Esophagus muscularis mucosa (tissue), 4 donors: ENCODE data around the gene FCER2. TPM values are rescaled to one million over a fixed set of nuclear protein-coding genes. Genes with fewer than 3 reads are reported as not detected.
"Not testable (repeated sequence)": the region's sequence is repeated elsewhere in the genome, so short reads cannot be mapped to it uniquely, and the experiment has no call there.

Source experiments
- DNase-seq: peaks from one replicate; pipeline ENCODE4 v3.0.0-alpha.2; 2017; ENCODE audit errors: extremely low spot score
- H3K27ac ChIP-seq, 4 donors: fragments of 200-600 bp; sonication (generic); replicated peaks in 1 of 4; 1 replicate in 3 of 4; 2 replicates in 1 of 4; pipeline ENCODE4 v1.5.1; 2016 to 2019; ENCODE audit warnings: mild to moderate bottlenecking in 1 of 4
- H3K27me3 ChIP-seq, 4 donors: fragments of 200-600 bp; sonication (generic); one replicate each; pipeline versions ENCODE4 v1.5.1 to v1.6.0; 2016 to 2019
- H3K36me3 ChIP-seq, 4 donors: fragments of 200-600 bp; sonication (generic); one replicate each; pipeline ENCODE4 v1.5.1; 2016 to 2019
- H3K4me1 ChIP-seq, 4 donors: fragments of 200-600 bp; sonication (generic); one replicate each; pipeline ENCODE4 v1.5.1; 2016 to 2019
- H3K4me3 ChIP-seq, 4 donors: fragments of 200-600 bp; sonication (generic); 1 replicate in 2 of 4; 2 replicates in 2 of 4; pipeline ENCODE4 v1.5.1; 2016 to 2019; ENCODE audit warnings: mild to moderate bottlenecking in 4 of 4, moderate library complexity in 1 of 4
- H3K9me3 ChIP-seq, 4 donors: fragments of 200-600 bp; sonication (generic); 1 replicate in 3 of 4; 2 replicates in 1 of 4; pipeline ENCODE4 v1.5.1; 2016 to 2019
- CTCF ChIP-seq, 3 experiments: fragments of 200-600 bp in 2 of 3; fragments of 450-650 bp in 1 of 3; sonication (generic) in 2 of 3; IDR thresholded peaks; one replicate each; pipeline ENCODE4 v1.5.1; 2017 to 2019; ENCODE audit warnings: antibody characterized with exemption in 3 of 3, mild to moderate bottlenecking in 2 of 3, moderate library complexity in 1 of 3
- EP300 ChIP-seq: sonication (generic); formaldehyde crosslinking; IDR thresholded peaks from one replicate; pipeline ENCODE4 v1.6.1; 2017; ENCODE audit warnings: antibody characterized with exemption
- POLR2A ChIP-seq: fragments of 450-650 bp; IDR thresholded peaks from one replicate; pipeline ENCODE4 v1.6.1; 2017; ENCODE audit warnings: antibody characterized with exemption, moderate library complexity, mild to moderate bottlenecking, low read depth
- POLR2AphosphoS5 ChIP-seq, 2 donors: sonication (generic); formaldehyde crosslinking; IDR thresholded peaks; one replicate each; pipeline ENCODE4 v1.6.1; 2017; ENCODE audit warnings: antibody characterized with exemption in 2 of 2
- WGBS: methylation state at CpG from one replicate; pipeline ENCODE4 v1.1.5; 2018; 5-methylcytosine and 5-hydroxymethylcytosine counted together
- intact Hi-C: fragments of 100-400 bp; cut with DNase I; formaldehyde crosslinking; loops from one replicate; pipeline ENCODE4 v1.15.1; 2023
- total RNA-seq, 4 donors: library from RNA; depleted of rRNA; stranded (reverse); fragments of >200 nt; gene quantifications; one replicate each; pipeline versions ENCODE4 v1.1.0 to v1.2.1, GENCODE V29; 2016

The FCER2 gene
- total RNA-seq, 4 donors from 2014 or later, result 0.29 TPM; not detected in 3

DNA sequence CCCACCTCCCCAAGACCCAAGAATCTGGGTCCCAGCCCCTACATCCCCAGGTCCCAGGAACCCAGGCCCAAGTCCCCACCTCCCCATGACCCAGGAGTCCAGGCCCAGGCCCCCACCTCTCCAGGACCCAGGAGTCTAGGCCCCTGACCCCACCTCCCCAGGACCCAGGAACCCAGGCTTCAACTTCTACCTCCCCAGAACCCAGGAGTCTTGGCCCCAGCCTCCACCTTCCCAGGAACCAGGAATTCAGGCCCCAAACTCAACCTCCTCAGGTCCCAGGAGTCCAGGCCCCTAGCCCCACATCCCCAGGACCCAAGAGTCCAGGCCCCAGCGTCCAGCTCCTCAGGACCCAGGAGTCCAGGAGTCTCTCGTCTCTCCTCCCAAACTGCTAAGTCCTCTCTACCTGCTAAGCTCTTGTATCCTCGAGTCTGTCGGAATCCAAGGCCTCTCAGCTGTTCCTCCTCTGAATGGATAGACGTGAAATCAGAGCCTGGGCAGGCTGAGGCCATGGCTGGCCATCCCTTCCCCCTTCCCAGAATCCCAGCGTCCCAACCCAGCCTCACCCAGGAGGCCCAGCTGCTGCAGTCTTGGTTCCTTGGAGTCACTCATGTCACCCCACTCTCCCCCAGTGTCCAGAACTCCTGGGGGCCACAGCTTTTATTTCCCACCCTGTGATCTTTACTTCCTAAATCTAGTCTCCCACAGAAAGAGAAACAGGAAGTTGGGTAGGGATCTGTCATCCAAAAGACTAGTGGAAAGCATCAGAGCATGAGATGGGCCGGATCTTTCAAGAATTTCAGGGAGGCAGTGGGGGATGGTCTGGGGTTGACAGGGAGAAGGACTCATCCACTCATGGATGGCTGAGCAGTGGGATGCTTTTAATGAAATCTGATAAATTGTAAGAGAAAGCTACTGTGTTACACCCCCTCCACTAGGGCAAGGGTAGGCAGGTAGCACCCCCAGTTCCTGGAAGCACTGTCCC lies 45.3 kb upstream of the FCER2 start, which contains the start of gene CD209:
Gene CD209, minus strand, starts transcription at position 632 of the 982 bp plus-strand sequence. Its CDS starts 23 bp downstream, at position 609.
- no peak for DNase-seq
- intact Hi-C loops, result no loop called here

DNA sequence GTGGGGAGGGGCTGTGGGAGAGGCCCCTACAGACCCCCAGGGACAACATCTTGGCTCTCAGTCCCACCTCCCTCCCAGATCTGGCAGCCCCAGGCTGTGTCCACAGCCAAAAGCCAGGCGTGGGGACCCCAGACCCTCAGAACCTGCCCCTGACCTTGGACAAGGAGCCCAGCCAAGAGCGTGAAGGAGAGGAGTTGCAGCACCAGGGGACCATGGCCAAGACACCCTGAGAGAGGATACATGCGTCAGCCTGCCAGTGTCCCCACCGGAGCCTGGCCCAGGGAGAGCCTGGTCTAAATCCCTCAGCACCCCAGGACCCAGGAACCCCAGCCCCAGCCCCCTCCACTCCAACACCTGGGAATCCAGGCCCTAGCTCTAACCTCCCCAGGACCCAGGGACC lies 44.4 kb upstream of the FCER2 start:
- H3K4me3 ChIP-seq, H3K9me3 ChIP-seq, DNase-seq, H3K27ac ChIP-seq, intact Hi-C loops, H3K36me3 ChIP-seq, H3K4me1 ChIP-seq: not testable (repeated sequence)
- H3K27me3 ChIP-seq, result peaks cover 0 to 54% (median 0%) of the 10 kb centered on the region in 4 donors
- WGBS, result 50% methylated on average over 1 of the region's 4 CpGs

More for the DNA sequence above, 45.3 kb upstream of the FCER2 start, which contains the start of gene CD209:
- Histone ChIP-seq H3K9me3 (no peaks in the 10 kb centered on the region), H3K36me3 (no peaks in the 10 kb centered on the region), H3K27ac (no peak within 1 kb of the TSS), H3K27me3 (peaks cover 0 to 51% (median 0%) of the 10 kb centered on the region in 4 donors), H3K4me1 (no peaks in the 10 kb centered on the region), H3K4me3 (peak within 1 kb of the TSS in 1 of 4 donors; percentile 20)
- 45% methylated on average over 7 of the region's 7 CpGs for WGBS
- TF ChIP-seq CTCF (IDR thresholded peaks at IDR 0.05), result no peak
- TF ChIP-seq POLR2AphosphoS5 (IDR thresholded peaks at IDR 0.05), result no peak
- no peak for TF ChIP-seq POLR2A
- TF ChIP-seq EP300, result no peak

- intact Hi-C loops, result no loop called here
- Histone ChIP-seq H3K4me1 (no peaks in the 10 kb centered on the region), H3K9me3 (no peaks in the 10 kb centered on the region), H3K4me3 (no peak overlapping the region), H3K36me3 (no peaks in the 10 kb centered on the region), H3K27ac (no peak overlapping the region), H3K27me3 (peaks cover 0 to 61% (median 0%) of the 10 kb centered on the region in 4 donors)
- no peak for DNase-seq
- 70% methylated on average over 12 of the region's 12 CpGs for WGBS
- TF ChIP-seq POLR2A (no peak), CTCF (IDR thresholded peaks at IDR 0.05) (no peak), POLR2AphosphoS5 (IDR thresholded peaks at IDR 0.05) (no peak), EP300 (no peak)
Measured at GRCh38 chr19:7744871-7745650, 43.1 kb upstream of the FCER2 start.

- 70% methylated on average over 5 of the region's 5 CpGs for WGBS
- TF ChIP-seq CTCF (IDR thresholded peaks at IDR 0.05), result no peak
- TF ChIP-seq POLR2A, result no peak
- no peak for TF ChIP-seq EP300
- TF ChIP-seq POLR2AphosphoS5 (IDR thresholded peaks at IDR 0.05), result no peak
- no peak overlapping the region for H3K4me3 ChIP-seq
- no peak overlapping the region for H3K27ac ChIP-seq
- no peaks in the 10 kb centered on the region for H3K4me1 ChIP-seq
- peaks cover 0 to 61% (median 0%) of the 10 kb centered on the region in 4 donors for H3K27me3 ChIP-seq
- H3K9me3 ChIP-seq, result no peaks in the 10 kb centered on the region
- intact Hi-C loops, result no loop called here
- no peak for DNase-seq
- no peaks in the 10 kb centered on the region for H3K36me3 ChIP-seq
Measured at GRCh38 chr19:7744199-7744786, 42.4 kb upstream of the FCER2 start.
